Naive thymus-derived CD4-positive, alpha-beta T cell (primary cell): ENCODE results near the gene SLX4IP. TPM values are rescaled to one million over a fixed set of nuclear protein-coding genes. Genes with fewer than 3 reads are reported as not detected.

Source experiments
- ATAC-seq: fragments of 150-1000 bp; cut with Tn5 transposase; 2 replicates; pipeline ENCODE4 v1.10.0; 2021; ENCODE audit warnings: mild to moderate bottlenecking, moderate library complexity
- CTCF ChIA-PET: fragments of 350-600 bp; sonication (Branson Sonifier 250); formaldehyde crosslinking; loops from one replicate; lab custom pipeline; 2021; ENCODE audit warnings: antibody characterized with exemption; lab: Charles Lee
- POLR2A ChIA-PET: fragments of 350-600 bp; sonication (Branson Sonifier 250); formaldehyde crosslinking; loops from one replicate; lab custom pipeline; 2021; ENCODE audit warnings: antibody characterized with exemption, inconsistent platforms; lab: Charles Lee
- DNase-seq, 9 donors: peaks; one replicate each; pipeline versions ENCODE4 v3.0.0 to v3.0.0-alpha.2; 2020 to 2022; ENCODE audit warnings: mixed read lengths in 1 of 9
- H3K27ac ChIP-seq: one replicate; pipeline ENCODE4 v1.7.0; 2013; ENCODE audit warnings: mild to moderate bottlenecking, low read depth, low read length, moderate library complexity
- H3K27me3 ChIP-seq, 2 donors: one replicate each; pipeline ENCODE4 v1.7.0; 2013; ENCODE audit warnings: low read length in 2 of 2, mild to moderate bottlenecking in 2 of 2, moderate library complexity in 2 of 2; ENCODE audit not compliant: control insufficient read depth in 2 of 2, insufficient read depth in 2 of 2
- H3K36me3 ChIP-seq, 3 experiments: 1 replicate in 2 of 3; 2 replicates in 1 of 3; pipeline ENCODE4 v1.7.0; 2013; ENCODE audit warnings: low read length in 3 of 3, mild to moderate bottlenecking in 3 of 3, moderate library complexity in 1 of 3; ENCODE audit not compliant: insufficient read depth in 3 of 3, control insufficient read depth in 2 of 3
- H3K4me1 ChIP-seq, 2 donors: one replicate each; pipeline ENCODE4 v1.7.0; 2013; ENCODE audit warnings: low read length in 2 of 2, mild to moderate bottlenecking in 2 of 2, moderate library complexity in 1 of 2; ENCODE audit not compliant: control insufficient read depth in 2 of 2, insufficient read depth in 2 of 2
- H3K4me3 ChIP-seq: 2 replicates; pipeline ENCODE4 v1.7.0; 2013; ENCODE audit warnings: mild to moderate bottlenecking, low read length
- H3K9me3 ChIP-seq, 3 experiments: 1 replicate in 2 of 3; 2 replicates in 1 of 3; pipeline ENCODE4 v1.7.0; 2013; ENCODE audit warnings: low read length in 3 of 3; ENCODE audit not compliant: control insufficient read depth in 2 of 3
- H3K27ac Mint-ChIP-seq, 9 donors: one replicate each; pipeline ENCODE4 v1.8.0; 2020 to 2022; ENCODE audit warnings: mixed read lengths in 9 of 9, mild to moderate bottlenecking in 8 of 9, moderate library complexity in 5 of 9, inconsistent platforms in 2 of 9
- H3K27me3 Mint-ChIP-seq, 5 donors: one replicate each; pipeline ENCODE4 v1.8.0; 2021 to 2022; ENCODE audit warnings: mixed read lengths in 5 of 5, mild to moderate bottlenecking in 1 of 5
- H3K36me3 Mint-ChIP-seq, 5 donors: one replicate each; pipeline ENCODE4 v1.8.0; 2020 to 2022; ENCODE audit warnings: mixed read lengths in 5 of 5, mild to moderate bottlenecking in 3 of 5, inconsistent platforms in 1 of 5
- H3K4me1 Mint-ChIP-seq, 7 donors: one replicate each; pipeline ENCODE4 v1.8.0; 2020 to 2022; ENCODE audit warnings: mixed read lengths in 7 of 7, mild to moderate bottlenecking in 3 of 7, inconsistent platforms in 1 of 7
- H3K4me3 Mint-ChIP-seq, 10 donors: one replicate each; pipeline ENCODE4 v1.8.0; 2020 to 2022; ENCODE audit warnings: mild to moderate bottlenecking in 10 of 10, mixed read lengths in 10 of 10, moderate library complexity in 6 of 10, inconsistent platforms in 2 of 10
- H3K9me3 Mint-ChIP-seq, 11 donors: one replicate each; pipeline ENCODE4 v1.8.0; 2020 to 2022; ENCODE audit warnings: mixed read lengths in 11 of 11, mild to moderate bottlenecking in 4 of 11, inconsistent platforms in 1 of 11, moderate library complexity in 1 of 11
- intact Hi-C, 2 donors: fragments of 100-400 bp; cut with micrococcal nuclease; formaldehyde crosslinking; loops; one replicate each; pipeline ENCODE4 v1.15.1; 2023
- polyA plus RNA-seq, 2 donors: library from polyadenylated mRNA; unstranded; fragments of 300-500 nt; fragmentation: Illumina TruSeq; gene quantifications; one replicate each; pipeline ENCODE4 v1.2.3, GENCODE V29; 2021
- total RNA-seq, 6 experiments: library from RNA in 5 of 6; stranded (reverse) in 5 of 6; gene quantifications; 1 replicate in 5 of 6; 2 replicates in 1 of 6; pipeline ENCODE4 v1.2.3 and lab custom pipeline; 2021 to 2026

Gene SLX4IP
- total and polyA plus RNA-seq, 7 experiments from 2014 or later: 1.6 to 8.2 (median 5.3) TPM

DNA sequence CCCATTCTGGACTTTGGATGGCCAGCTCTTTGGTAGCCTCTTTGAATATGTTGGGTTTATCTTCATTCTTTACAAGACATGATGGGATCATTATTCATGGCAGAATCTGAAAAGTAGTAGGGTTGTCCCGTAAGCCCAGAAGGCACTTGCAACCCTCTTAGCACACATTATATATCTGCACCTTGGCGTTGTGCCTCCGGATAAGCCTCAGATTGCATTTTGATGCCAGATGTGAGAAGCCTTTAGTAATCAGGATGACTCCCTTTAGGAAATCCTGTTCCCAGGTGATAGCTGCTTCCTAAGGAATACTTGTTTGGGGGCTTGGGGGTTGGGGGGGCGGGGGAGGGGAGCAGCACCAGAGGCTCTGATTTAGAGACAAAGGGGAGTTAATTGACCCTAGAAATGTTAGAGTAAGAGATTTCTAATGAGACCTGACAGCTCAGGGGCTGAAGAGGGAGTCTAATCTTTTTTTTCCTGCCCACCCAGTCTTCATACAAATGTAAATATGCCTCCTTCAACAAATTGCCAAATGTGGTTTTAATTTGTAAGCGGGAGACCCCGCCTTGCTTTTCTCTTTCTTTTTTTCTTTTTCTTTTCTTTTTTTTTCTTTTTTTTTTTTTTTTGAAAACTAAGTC, 183.6 kb downstream of the SLX4IP start:
- CTCF ChIA-PET: no interaction called here
- intact Hi-C loops: no loop called here
- Mint-ChIP-seq H3K27ac (no peak overlapping the region), H3K27me3 (no peaks in the 10 kb centered on the region), H3K36me3 (peaks cover 3 to 56% (median 42%) of the 10 kb centered on the region in 5 donors), H3K9me3 (no peaks in the 10 kb centered on the region), H3K4me1 (peaks cover 0 to 3% (median 0%) of the 10 kb centered on the region in 7 donors), H3K4me3 (no peak overlapping the region)
- no peaks in the 10 kb centered on the region for H3K27me3 ChIP-seq
- H3K4me3 ChIP-seq: no peak overlapping the region
- POLR2A ChIA-PET: no interaction called here
- H3K36me3 ChIP-seq: peaks cover 0 to 8% (median 0%) of the 10 kb centered on the region in 3 experiments
- no peaks in the 10 kb centered on the region for H3K4me1 ChIP-seq
- no peak overlapping the region for H3K27ac ChIP-seq
- ATAC-seq (no peak), DNase-seq (no peak)
- H3K9me3 ChIP-seq: no peaks in the 10 kb centered on the region

DNA sequence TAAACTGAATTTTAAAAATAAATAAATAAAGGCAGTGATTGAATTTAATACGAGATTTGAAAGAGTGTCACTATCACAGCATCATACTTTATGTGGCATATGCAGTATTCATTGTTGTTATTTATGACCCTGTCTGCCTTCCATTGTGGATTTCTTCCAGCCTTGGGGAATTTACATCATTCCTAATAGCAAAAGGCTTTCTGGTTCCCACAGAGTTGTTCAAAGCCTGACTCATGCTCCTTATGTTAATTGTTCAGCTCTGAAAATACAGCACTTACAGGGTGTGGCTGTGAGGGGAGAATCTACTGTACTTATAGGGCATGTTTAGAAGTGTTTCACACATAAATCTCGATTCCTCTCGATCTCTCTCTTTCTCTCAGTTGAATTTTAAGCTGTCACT, 184.3 kb downstream of the SLX4IP start:
- H3K4me3 Mint-ChIP-seq: no peak overlapping the region
- no peaks in the 10 kb centered on the region for H3K27me3 Mint-ChIP-seq
- no peak overlapping the region for H3K27ac Mint-ChIP-seq
- DNase-seq (no peak), ATAC-seq (no peak)
- no peak overlapping the region for H3K27ac ChIP-seq
- H3K36me3 ChIP-seq: peaks cover 0 to 7% (median 0%) of the 10 kb centered on the region in 3 experiments
- CTCF ChIA-PET: no interaction called here
- H3K27me3 ChIP-seq: no peaks in the 10 kb centered on the region
- peaks cover 0 to 3% (median 0%) of the 10 kb centered on the region in 7 donors for H3K4me1 Mint-ChIP-seq
- POLR2A ChIA-PET: no interaction called here
- H3K4me3 ChIP-seq: no peak overlapping the region
- H3K9me3 ChIP-seq: no peaks in the 10 kb centered on the region
- H3K9me3 Mint-ChIP-seq: peaks cover 0 to 3% (median 0%) of the 10 kb centered on the region in 11 donors
- peaks cover 3 to 57% (median 44%) of the 10 kb centered on the region in 5 donors for H3K36me3 Mint-ChIP-seq
- intact Hi-C loops: no loop called here
- H3K4me1 ChIP-seq: no peaks in the 10 kb centered on the region

DNA sequence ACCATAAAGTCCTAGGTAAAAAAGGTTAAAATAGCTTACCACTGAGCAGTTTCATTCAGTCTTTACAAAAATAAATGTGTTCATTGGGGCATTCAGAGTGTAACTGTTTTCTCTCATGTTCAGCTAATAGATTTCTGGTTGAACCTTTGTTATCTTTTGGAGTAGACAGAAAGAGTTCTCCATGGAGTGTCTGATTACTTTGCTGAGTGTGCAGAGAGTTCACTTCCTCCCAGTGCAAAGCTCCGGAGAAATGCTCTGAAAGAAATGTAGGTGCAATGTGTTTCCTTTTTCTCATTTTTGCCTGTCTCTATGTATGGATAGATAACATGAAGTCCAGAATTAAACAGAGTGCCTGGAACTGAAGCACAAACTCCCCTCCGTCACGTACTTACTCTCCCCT, 186.0 kb downstream of the SLX4IP start:
- no peak overlapping the region for H3K27ac Mint-ChIP-seq
- DNase-seq: no peak
- intact Hi-C loops: no loop called here
- no peak for ATAC-seq
- CTCF ChIA-PET: no interaction called here
- H3K27me3 ChIP-seq: no peaks in the 10 kb centered on the region
- H3K4me3 ChIP-seq: no peak overlapping the region
- H3K36me3 Mint-ChIP-seq: peaks cover 0 to 42% (median 42%) of the 10 kb centered on the region in 5 donors
- peaks cover 0 to 3% (median 0%) of the 10 kb centered on the region in 11 donors for H3K9me3 Mint-ChIP-seq
- no peak overlapping the region for H3K27ac ChIP-seq
- peaks cover 0 to 7% (median 0%) of the 10 kb centered on the region in 3 experiments for H3K36me3 ChIP-seq
- no peaks in the 10 kb centered on the region for H3K27me3 Mint-ChIP-seq
- peaks cover 0 to 3% (median 0%) of the 10 kb centered on the region in 7 donors for H3K4me1 Mint-ChIP-seq
- no peaks in the 10 kb centered on the region for H3K4me1 ChIP-seq
- POLR2A ChIA-PET: no interaction called here
- H3K4me3 Mint-ChIP-seq: no peak overlapping the region
- H3K9me3 ChIP-seq: no peaks in the 10 kb centered on the region

DNA sequence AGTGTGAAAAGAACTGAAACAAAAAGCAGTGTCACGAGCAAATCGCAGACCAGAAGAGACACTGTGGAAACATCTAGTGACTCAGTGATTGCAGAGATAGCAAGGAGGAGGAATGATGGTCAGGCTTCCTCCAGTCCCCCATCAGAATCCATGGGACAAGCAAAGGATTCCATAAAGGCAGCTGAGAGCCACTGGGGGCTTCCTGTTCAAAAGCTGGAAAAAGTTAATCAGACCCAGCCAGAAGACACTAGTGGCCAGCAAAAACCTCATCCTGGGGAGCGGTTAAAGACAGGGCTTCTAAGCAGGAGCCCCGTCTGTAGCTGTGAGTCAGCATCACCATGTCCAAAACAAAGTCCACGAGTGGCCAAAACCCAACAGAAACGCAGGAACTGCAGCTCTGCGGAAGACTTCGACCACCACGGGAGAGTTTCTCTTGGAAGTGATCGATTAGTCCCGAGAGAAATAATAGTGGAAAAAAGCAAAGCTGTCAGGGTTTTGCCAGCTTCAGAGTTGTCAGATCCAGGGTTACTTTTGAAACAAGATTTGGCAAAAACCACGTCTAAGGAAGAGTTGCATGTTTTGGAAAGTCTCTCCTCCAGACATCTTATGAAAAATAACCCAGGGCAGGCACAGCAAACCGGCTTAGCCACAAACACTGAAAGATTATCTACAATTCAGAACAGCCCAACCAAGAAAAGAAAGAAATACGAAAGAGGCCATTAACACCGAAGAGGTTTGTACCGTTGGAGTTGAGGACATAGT, 187.7 kb downstream of the SLX4IP start:
- Histone ChIP-seq H3K4me1 (no peaks in the 10 kb centered on the region), H3K36me3 (peaks cover 0 to 7% (median 0%) of the 10 kb centered on the region in 3 experiments), H3K9me3 (no peaks in the 10 kb centered on the region), H3K4me3 (no peak overlapping the region), H3K27ac (no peak overlapping the region), H3K27me3 (no peaks in the 10 kb centered on the region)
- intact Hi-C loops: no loop called here
- ChIA-PET CTCF (interaction anchor here (1.4 kb wide), 1 partner anchor 9 kb away, joined by 3 read pairs; no protein-coding TSS in a partner anchor), POLR2A (no interaction called here)
- H3K36me3 Mint-ChIP-seq: peaks cover 0 to 40% (median 36%) of the 10 kb centered on the region in 5 donors
- DNase-seq (no peak), ATAC-seq (no peak)
- H3K9me3 Mint-ChIP-seq: peaks cover 0 to 3% (median 0%) of the 10 kb centered on the region in 11 donors
- no peaks in the 10 kb centered on the region for H3K27me3 Mint-ChIP-seq
- H3K27ac Mint-ChIP-seq: no peak overlapping the region
- no peak overlapping the region for H3K4me3 Mint-ChIP-seq
- peaks cover 0 to 3% (median 0%) of the 10 kb centered on the region in 7 donors for H3K4me1 Mint-ChIP-seq

DNA sequence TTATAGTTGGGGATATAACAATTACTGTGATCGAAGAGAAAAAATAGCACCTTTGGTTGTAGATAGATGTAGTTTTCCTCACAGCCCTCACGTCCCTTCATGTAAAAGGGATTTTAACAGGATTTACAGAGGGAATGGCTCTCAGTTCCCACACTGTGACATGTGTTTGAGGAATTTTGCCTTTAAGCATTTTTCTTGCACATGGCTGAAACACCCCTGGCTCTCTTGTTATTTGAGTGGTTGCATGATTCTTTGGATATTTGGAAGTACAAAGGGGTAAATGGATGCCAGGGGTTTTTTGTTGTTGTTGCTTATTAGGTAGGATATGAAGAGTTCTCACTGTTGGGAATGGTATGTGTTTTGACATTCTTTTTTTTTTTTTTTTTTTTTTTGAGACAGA, 190.5 kb downstream of the SLX4IP start:
- H3K27me3 Mint-ChIP-seq: no peaks in the 10 kb centered on the region
- no peak overlapping the region for H3K27ac Mint-ChIP-seq
- H3K27me3 ChIP-seq: no peaks in the 10 kb centered on the region
- H3K36me3 Mint-ChIP-seq: peaks cover 0 to 46% (median 36%) of the 10 kb centered on the region in 5 donors
- H3K4me3 Mint-ChIP-seq: no peak overlapping the region
- H3K4me1 ChIP-seq: no peaks in the 10 kb centered on the region
- no peaks in the 10 kb centered on the region for H3K9me3 ChIP-seq
- peaks cover 0 to 3% (median 0%) of the 10 kb centered on the region in 7 donors for H3K4me1 Mint-ChIP-seq
- ATAC-seq: no peak
- H3K27ac ChIP-seq: no peak overlapping the region
- no peak overlapping the region for H3K4me3 ChIP-seq
- peaks cover 0 to 3% (median 0%) of the 10 kb centered on the region in 11 donors for H3K9me3 Mint-ChIP-seq
- DNase-seq: no peak
- CTCF ChIA-PET: no interaction called here
- POLR2A ChIA-PET: no interaction called here
- intact Hi-C loops: no loop called here
- H3K36me3 ChIP-seq: peaks cover 0 to 7% (median 0%) of the 10 kb centered on the region in 3 experiments

DNA sequence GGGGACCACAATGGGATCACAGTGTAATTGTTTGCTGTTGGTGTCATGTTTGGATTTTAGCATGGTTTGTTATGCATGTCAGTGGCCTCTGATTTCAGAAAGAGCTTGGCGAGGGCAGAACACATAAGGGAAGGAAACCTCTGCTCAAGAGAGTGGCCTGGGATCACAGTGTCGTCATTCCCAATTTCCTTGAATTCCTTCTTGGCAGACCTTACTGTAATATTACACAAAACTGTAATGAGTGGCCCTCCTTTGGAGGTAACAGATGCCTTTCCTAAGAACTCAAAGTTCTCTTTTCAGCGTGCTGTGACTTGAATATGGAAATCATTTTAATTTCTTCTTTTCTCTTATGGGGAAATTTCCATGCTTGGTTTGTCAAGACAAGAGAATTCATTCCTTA, 191.8 kb downstream of the SLX4IP start:
- no peak for DNase-seq
- Histone ChIP-seq H3K36me3 (peaks cover 0 to 7% (median 0%) of the 10 kb centered on the region in 3 experiments), H3K9me3 (no peaks in the 10 kb centered on the region), H3K27me3 (no peaks in the 10 kb centered on the region), H3K4me1 (no peaks in the 10 kb centered on the region), H3K27ac (no peak overlapping the region), H3K4me3 (no peak overlapping the region)
- Mint-ChIP-seq H3K4me3 (no peak overlapping the region), H3K27ac (no peak overlapping the region), H3K27me3 (no peaks in the 10 kb centered on the region), H3K36me3 (peaks cover 0 to 37% (median 29%) of the 10 kb centered on the region in 5 donors), H3K9me3 (peaks cover 0 to 3% (median 0%) of the 10 kb centered on the region in 11 donors), H3K4me1 (peaks cover 0 to 3% (median 0%) of the 10 kb centered on the region in 7 donors)
- no peak for ATAC-seq
- POLR2A ChIA-PET: no interaction called here
- CTCF ChIA-PET: no interaction called here
- intact Hi-C loops: no loop called here
